Anterior cingulate cortex (tissue), 58 donors: Measurements from ENCODE around the gene PCNT.
"Not testable (repeated sequence)": the region's sequence is repeated elsewhere in the genome, so short reads cannot be mapped to it uniquely, and the experiment has no call there.

Experiments used
- DNase-seq, 58 donors: peaks; one replicate each; lab custom pipeline; 2025; lab: John Stamatoyannopoulos, UW

The PCNT gene

GRCh38 chr21:46422636-46423241 lies 98.8 kb downstream of the PCNT start:
- no peak for DNase-seq

GRCh38 chr21:46423546-46424038 lies 99.6 kb downstream of the PCNT start:
- DNase-seq = no peak

- no peak for DNase-seq
These were observed 100.2 kb downstream of the PCNT start for GRCh38 chr21:46424039-46424591.

DNA sequence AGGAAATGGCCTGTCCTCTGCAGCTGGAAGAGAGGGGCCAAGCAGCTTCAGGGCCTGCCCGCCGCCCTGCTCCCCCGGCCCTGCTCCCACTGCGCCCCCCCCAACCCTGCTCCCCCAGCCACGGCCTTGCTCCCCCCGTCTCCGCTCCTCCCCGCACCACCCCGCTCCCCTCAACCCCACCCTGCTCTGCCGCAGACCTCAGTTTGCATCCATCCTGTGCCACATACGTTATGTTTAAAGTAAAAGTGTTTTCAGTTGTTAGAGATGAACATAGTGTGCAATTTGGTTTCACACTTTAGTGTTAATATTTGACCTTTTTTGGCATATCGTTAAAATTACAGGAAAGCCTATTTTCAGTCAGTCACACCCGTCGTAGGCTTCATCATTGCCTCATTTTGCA lies 100.7 kb downstream of the PCNT start:
- no peak for DNase-seq

GRCh38 chr21:46425041-46425440 lies 101.1 kb downstream of the PCNT start:
- DNase-seq = no peak

GRCh38 chr21:46425571-46425970 lies 101.6 kb downstream of the PCNT start:
- DNase-seq = no peak

DNA sequence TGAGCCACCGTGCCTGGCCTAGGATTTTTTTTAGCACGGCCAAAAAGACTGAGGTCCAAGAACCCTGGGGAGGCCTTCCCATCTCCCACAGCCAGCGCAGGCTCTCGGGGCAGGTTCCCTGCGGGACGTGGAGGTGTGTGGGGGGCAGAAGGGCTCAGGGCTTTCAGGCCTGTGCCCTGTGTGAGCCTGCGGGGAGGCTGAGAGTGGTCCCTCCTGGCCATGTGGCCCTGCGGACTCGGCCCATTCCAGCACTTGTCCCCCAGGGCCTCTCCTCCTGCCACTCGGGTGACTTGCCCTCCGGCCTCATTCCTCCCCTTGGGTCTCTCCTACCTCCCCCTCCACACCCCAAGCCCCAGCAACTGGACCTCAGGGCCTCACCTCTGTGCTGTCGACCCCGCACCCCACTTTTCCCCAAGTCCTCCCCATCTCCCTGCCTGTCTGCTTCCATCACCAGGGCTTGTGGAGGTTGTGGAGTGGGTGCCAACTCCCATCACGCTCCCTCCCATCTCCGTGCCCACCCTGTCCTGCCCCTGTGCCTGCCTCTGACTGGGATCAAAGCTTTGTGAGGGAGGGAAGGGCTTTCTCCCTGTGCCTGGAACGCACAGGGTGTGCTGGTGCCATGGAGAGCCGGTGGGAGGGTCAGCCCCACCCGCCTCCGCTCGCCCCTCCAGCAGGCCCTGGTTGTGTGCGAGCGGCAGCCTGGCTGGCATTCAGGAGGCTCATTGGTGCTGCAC lies 102.5 kb downstream of the PCNT start:
- no peak for DNase-seq

DNA sequence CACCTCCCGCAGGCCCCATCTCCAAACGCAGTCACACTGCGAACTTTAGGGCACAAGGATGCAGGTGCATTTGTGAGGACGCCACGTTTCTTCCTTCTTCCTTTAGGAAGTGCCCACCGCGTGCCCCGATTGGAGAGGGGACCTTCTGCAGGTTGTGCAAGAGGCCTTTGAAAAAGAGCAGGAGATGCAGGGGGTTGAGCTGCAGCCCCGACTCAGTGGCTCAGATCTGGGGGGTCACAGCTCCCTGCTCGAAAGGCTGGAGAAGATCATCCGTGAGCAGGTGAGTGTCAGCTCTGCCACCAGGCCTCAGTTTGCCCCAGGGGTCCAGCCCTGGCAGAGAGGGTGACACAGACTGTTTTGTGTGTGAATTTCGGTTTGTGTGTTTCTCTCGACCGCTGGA lies 103.6 kb downstream of the PCNT start:
- no peak for DNase-seq

DNA sequence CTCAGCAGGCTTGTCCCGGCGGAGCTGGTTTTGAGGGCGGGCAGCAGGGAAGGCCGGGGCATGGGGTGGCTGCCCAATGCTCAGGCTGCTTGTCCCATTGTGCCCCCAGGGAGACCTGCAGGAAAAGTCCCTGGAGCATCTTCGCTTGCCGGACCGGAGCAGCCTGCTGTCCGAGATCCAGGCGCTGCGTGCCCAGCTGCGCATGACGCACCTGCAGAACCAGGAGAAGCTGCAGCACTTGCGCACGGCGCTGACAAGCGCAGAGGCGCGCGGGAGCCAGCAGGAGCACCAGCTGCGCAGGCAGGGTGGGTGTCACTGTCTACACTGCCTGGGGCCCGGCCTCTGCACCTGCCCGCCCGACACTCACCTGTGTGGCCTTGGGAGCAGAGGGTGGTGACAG lies 104.3 kb downstream of the PCNT start:
- DNase-seq = no peak

DNA sequence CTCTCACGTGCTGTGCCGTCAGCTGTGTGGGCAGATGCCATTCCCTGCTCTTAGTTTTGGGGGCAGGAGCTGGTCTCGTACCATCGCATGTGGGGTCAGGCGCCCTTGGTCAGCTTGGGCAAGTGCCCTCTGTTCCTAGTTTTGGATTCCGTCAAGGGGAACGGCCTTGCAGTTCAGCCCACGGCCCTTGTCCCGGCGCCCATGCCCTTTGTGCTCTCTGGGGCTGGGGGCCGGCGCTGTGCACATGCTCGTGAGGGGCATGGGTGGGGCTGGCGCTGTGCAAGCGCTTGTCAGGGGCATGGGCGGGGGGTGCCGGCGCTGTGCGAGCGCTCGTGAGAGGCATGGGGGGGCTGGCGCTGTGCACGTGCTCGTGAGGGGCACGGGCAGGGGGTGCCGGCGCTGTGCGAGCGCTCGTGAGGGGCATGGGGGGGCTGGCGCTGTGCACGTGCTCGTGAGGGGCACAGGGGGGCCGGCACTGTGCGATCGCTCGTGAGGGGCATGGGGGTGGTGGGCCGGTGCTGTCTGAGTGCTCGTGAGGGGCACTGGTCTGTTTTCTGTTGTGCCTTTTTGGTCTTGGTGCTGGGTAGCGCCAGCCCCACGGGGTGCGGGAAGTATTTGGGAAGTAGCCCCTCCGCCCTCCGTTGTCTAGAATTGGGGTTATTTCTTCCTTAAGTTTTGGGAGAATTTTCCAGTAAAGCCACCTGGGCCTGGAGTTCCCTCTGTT lies 105.2 kb downstream of the PCNT start:
- DNase-seq = no peak

- peak in 1 of 58 donors; percentile 28 for DNase-seq
These were observed 106.1 kb downstream of the PCNT start for GRCh38 chr21:46429754-46430681.

- no peak for DNase-seq
These were observed 107.5 kb downstream of the PCNT start for GRCh38 chr21:46431448-46431847.

DNA sequence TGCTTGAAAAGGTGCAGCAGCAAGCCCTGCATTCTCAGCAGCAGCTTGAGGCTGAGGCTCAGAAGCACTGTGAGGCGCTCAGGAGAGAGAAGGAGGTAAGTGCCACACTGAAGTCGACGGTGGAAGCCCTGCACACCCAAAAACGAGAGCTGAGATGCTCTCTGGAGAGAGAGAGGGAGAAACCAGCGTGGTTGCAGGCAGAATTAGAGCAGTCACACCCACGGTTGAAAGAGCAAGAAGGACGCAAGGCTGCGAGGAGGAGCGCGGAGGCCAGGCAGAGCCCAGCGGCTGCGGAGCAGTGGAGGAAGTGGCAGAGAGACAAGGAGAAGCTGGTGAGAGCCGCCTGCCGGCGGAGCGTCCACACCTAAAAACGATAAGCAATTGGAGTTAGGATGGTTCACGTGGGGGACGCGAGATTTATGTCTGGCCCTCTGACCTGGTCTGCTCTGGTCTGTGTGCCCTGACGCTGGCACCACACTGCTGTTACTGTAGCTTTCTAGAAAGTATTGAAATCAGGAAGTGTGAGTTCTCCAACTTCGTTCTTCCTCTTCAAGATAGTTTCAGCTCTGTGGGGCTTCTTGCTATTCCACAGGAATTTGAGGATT lies 108.0 kb downstream of the PCNT start:
- peak in 30 of 58 donors; percentile 6 to 72 (median 30) for DNase-seq

GRCh38 chr21:46433116-46433515 lies 109.2 kb downstream of the PCNT start:
- DNase-seq = not testable (repeated sequence)

GRCh38 chr21:46434322-46434958 lies 110.5 kb downstream of the PCNT start:
- DNase-seq = peak in 8 of 58 donors; percentile 14 to 60 (median 28)

- DNase-seq = peak in 3 of 58 donors; percentile 15 to 23 (median 18)
These were observed 111.9 kb downstream of the PCNT start for GRCh38 chr21:46435786-46436227.

GRCh38 chr21:46436621-46437020 lies 112.7 kb downstream of the PCNT start:
- no peak for DNase-seq

- no peak for DNase-seq
These were observed 113.1 kb downstream of the PCNT start for GRCh38 chr21:46437096-46437498.

- DNase-seq = no peak
These were observed 113.6 kb downstream of the PCNT start for GRCh38 chr21:46437511-46437910.
